ENCODE measurements around the gene TARBP1. TPM values are rescaled to one million over a fixed set of nuclear protein-coding genes. Genes with fewer than 3 reads are reported as not detected.
"Not testable (repeated sequence)": the region's sequence is repeated elsewhere in the genome, so short reads cannot be mapped to it uniquely, and the experiment has no call there.

Gene TARBP1
- total RNA-seq, 6 experiments from 2014 or later, result 8.1 to 12.8 (median 11.0) TPM

GRCh38 chr1:234401658-234402057 is 77.3 kb downstream of the TARBP1 start:
- Mint-ChIP-seq H3K4me1 (ENCODE audit: low read depth) (peaks cover 18% of the 10 kb centered on the region), H3K27ac (no peak overlapping the region), H3K36me3 (ENCODE audit: low read depth) (peaks cover 4% of the 10 kb centered on the region), H3K9me3 (no peaks in the 10 kb centered on the region), H3K4me3 (no peak overlapping the region), H3K27me3 (ENCODE audit: insufficient read depth) (no peaks in the 10 kb centered on the region; the same call in 1 of the 2 replicates)
- no peak for TF ChIP-seq CTCF (IDR thresholded peaks at IDR 0.05)
- no peak for DNase-seq

- H3K27me3 Mint-ChIP-seq (ENCODE audit: insufficient read depth), result no peaks in the 10 kb centered on the region; the same call in 1 of the 2 replicates
- peaks cover 5% of the 10 kb centered on the region for H3K36me3 Mint-ChIP-seq (ENCODE audit: low read depth)
- DNase-seq, result no peak
- H3K4me1 Mint-ChIP-seq (ENCODE audit: low read depth), result peaks cover 18% of the 10 kb centered on the region
- no peak for TF ChIP-seq CTCF (IDR thresholded peaks at IDR 0.05)
- no peak overlapping the region for H3K4me3 Mint-ChIP-seq
- H3K9me3 Mint-ChIP-seq, result no peaks in the 10 kb centered on the region
- no peak overlapping the region for H3K27ac Mint-ChIP-seq
These were observed 78.2 kb downstream of the TARBP1 start for GRCh38 chr1:234400773-234401172.

- not testable (repeated sequence) for H3K27ac Mint-ChIP-seq; H3K9me3 Mint-ChIP-seq; DNase-seq; H3K4me3 Mint-ChIP-seq; H3K27me3 Mint-ChIP-seq (ENCODE audit: insufficient read depth); H3K36me3 Mint-ChIP-seq (ENCODE audit: low read depth)
- peaks cover 18% of the 10 kb centered on the region for H3K4me1 Mint-ChIP-seq (ENCODE audit: low read depth)
These were observed 79.5 kb downstream of the TARBP1 start for GRCh38 chr1:234399515-234399914.

GRCh38 chr1:234398849-234399381 is 80.1 kb downstream of the TARBP1 start:
- peak; percentile 16 for DNase-seq
- H3K4me3 Mint-ChIP-seq, result peak overlapping the region; percentile 50; the same call in 1 of the 2 replicates
- H3K27me3 Mint-ChIP-seq (ENCODE audit: insufficient read depth), result no peaks in the 10 kb centered on the region; the same call in 1 of the 2 replicates
- peak overlapping the region; percentile 62 for H3K27ac Mint-ChIP-seq
- H3K4me1 Mint-ChIP-seq (ENCODE audit: low read depth), result peaks cover 18% of the 10 kb centered on the region
- TF ChIP-seq CTCF (IDR thresholded peaks at IDR 0.05), result no peak
- no peaks in the 10 kb centered on the region for H3K9me3 Mint-ChIP-seq
- H3K36me3 Mint-ChIP-seq (ENCODE audit: low read depth), result peaks cover 5% of the 10 kb centered on the region

- Mint-ChIP-seq H3K36me3 (ENCODE audit: low read depth) (peaks cover 5% of the 10 kb centered on the region), H3K9me3 (no peaks in the 10 kb centered on the region), H3K4me1 (ENCODE audit: low read depth) (peaks cover 18% of the 10 kb centered on the region), H3K27me3 (ENCODE audit: insufficient read depth) (no peaks in the 10 kb centered on the region; the same call in 1 of the 2 replicates), H3K4me3 (no peak overlapping the region), H3K27ac (no peak overlapping the region)
- TF ChIP-seq CTCF (IDR thresholded peaks at IDR 0.05), result no peak
- no peak for DNase-seq
These were observed 81.2 kb downstream of the TARBP1 start for GRCh38 chr1:234397732-234398131.

- no peak for TF ChIP-seq CTCF (IDR thresholded peaks at IDR 0.05)
- Mint-ChIP-seq H3K4me3 (no peak overlapping the region), H3K4me1 (ENCODE audit: low read depth) (peaks cover 18% of the 10 kb centered on the region), H3K9me3 (no peaks in the 10 kb centered on the region), H3K27ac (no peak overlapping the region), H3K27me3 (ENCODE audit: insufficient read depth) (no peaks in the 10 kb centered on the region; the same call in 1 of the 2 replicates), H3K36me3 (ENCODE audit: low read depth) (peaks cover 5% of the 10 kb centered on the region)
- DNase-seq, result no peak
These were observed 82.1 kb downstream of the TARBP1 start for GRCh38 chr1:234396871-234397270.
